NCI-H187 treated with DMSO at 0.1 percent for 48 hours (cell line): ENCODE measurements around the gene EPHA8.

Experiments
- DNase-seq: peaks from one replicate; lab custom pipeline; 2025; lab: John Stamatoyannopoulos, UW

The EPHA8 gene

GRCh38 chr1:22536506-22536905, 26.8 kb upstream of the EPHA8 start:
- DNase-seq: no peak

- no peak for DNase-seq
These were observed 25.7 kb upstream of the EPHA8 start for GRCh38 chr1:22537441-22538139.

- DNase-seq: no peak
These were observed 23.7 kb upstream of the EPHA8 start for GRCh38 chr1:22539510-22540118.

- DNase-seq: no peak
These were observed 23.0 kb upstream of the EPHA8 start for GRCh38 chr1:22540337-22540736.

DNA sequence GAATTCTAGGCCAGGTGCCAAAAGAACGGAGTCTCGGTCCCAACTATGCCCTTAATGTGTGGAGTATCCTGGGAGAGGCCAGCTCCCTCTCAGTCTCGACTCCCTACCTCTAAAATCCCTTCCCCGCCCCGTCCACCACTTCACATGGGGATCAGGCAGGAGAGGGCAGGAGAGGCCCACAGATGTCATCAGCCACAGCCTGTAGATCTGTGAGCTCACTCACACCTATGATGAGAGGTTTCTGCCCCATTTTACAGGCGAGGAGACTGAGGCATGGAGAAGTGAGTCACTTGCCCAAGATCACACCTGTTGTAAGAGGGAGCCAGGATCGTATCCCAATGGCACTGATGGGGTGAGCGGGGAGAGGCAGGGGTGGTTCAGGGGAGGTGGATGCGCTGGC, 20.4 kb upstream of the EPHA8 start:
- DNase-seq: no peak

DNA sequence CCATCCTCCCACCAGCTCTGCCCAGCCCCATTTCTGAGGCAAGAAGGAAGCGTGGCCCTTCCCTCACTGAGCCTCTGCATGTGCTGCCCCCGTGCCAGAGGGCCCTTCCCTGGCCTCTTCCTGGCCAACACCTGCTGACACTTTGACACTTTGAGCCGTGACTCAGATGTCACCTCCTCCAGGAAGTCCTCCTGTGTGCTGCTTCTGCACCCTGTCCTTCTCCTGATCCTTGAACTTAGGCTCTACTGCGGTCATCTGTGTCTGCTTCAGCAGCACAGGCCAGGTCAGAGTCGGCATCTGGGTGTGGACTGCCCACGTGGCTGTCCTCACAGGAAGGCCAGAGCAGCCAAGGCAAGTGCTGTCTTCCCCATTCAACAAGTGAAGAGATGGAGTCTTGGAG, 19.6 kb upstream of the EPHA8 start:
- DNase-seq: no peak

- no peak for DNase-seq
These were observed 18.7 kb upstream of the EPHA8 start for GRCh38 chr1:22544606-22545005.

- no peak for DNase-seq
These were observed 18.1 kb upstream of the EPHA8 start for GRCh38 chr1:22545141-22545540.

DNA sequence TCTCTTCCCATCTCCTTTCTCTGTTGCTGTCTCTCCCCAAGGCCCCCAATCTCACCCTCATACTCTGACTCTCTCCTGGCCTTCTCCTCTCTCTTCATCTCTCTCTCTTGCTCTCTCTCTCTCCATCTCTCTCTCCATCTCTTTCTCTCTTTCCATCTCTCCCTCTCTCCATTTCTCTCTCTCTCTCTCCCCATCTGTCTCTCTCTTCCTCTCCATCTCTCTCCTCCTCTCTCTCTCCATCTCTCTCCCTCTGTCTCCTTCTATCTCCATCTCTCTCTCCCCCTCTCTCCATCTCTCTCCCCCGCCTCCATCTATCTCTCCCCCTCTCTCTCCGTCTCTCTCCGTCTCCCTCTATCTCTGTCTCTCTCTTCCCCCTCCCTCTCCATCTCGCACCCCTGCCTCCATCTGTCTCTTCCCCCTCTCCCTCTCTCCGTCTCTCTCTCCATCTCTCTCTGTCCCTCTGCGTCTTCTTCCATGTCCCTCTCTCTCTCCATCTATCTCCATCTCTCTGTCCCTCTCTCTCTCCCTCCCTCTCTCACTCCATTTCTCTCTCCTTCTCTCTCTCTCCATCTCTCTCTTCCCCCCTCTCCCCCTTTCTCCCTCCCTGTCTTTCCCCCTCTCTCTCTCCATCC, 16.0 kb upstream of the EPHA8 start:
- DNase-seq: no peak

DNA sequence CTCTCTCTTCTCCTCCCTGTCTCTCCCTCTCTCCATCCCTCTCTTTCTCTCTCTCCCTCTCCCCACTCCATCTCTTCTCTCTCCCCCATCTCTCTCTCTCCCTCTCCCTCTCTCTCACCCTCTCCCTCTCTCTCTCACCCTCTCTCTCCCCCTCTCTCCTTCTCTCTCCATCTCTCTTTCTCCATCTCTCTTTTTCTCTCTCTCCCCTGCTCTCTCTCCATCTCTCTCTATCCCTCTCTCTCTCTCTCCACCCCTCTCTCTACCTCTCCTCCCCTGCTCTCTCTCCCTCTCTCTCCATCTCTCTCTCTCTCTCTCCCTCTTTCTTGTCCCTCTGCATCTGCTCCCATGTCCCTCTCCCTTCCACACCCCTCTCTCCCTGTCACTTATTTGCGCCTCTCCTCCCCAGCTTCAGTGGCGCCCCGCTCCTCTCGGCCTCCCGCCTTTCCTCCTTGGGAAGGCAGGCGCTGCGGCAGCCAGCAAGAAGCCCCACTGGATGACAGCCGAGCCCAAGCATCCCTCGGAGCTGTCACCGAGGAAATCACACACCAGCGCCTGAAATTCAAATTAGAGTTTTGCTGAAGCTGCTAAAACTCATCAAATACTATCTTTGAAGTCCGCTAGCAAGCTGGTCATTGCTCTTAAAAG, 15.3 kb upstream of the EPHA8 start:
- DNase-seq: no peak

DNA sequence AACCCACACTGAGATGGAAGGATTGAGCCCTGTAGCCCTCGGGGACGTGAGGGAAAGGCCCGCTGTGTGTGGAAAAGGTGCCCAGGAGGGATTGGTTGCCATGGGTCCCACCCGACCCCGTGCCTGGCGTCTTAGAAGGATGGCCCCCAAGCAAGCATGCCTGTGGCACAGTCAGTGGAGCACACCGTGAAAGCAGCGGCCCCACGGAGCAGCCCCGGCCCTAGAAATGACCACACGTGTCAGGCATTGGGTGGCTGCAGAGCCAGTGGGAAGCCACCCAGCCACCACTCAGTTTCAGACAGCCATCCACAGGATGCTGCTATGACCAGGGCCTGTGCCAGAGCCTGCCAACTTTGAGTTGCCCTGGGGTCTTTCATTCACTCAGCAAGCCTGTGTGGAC, 13.3 kb upstream of the EPHA8 start:
- no peak for DNase-seq

DNA sequence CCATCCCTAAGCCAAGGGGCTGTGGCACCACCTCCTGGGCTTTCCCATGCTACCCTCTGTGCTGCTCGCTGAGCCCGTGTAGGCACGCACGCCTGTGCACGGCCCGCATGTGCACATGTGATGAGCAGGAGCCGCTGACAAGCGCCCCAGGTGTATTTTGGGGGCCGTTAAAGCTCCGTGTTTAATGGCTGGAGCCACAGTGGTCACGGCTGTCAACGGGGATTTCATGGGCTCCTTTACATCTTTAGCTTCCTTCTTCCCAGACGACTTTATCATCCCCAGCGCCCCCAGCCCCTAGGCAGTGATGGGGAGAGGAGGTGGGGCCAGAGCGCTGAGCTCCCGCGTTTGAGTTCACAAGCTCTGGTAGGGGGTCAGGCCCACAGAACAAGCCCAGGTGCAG, 11.7 kb upstream of the EPHA8 start:
- DNase-seq: no peak

DNA sequence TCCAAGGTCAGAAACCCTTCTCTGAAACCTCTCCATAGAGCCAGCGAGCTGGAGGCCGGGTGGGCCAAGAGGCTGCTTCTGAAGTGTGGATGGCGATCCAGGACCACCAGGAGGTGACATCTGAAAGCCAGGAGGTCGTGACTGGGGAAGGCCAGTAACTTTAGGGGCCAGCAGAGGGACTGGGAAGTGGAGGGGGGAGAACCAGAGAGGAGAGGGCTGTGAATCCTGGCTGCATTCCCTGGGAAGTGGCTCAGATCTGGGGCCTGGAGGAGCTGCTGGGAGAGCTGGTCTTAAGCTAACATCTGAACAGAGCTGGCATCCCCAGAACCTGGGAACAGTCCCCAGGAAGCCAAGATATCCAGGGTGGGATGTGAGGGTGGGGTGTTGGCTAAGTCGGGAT, 11.3 kb upstream of the EPHA8 start:
- DNase-seq: no peak

DNA sequence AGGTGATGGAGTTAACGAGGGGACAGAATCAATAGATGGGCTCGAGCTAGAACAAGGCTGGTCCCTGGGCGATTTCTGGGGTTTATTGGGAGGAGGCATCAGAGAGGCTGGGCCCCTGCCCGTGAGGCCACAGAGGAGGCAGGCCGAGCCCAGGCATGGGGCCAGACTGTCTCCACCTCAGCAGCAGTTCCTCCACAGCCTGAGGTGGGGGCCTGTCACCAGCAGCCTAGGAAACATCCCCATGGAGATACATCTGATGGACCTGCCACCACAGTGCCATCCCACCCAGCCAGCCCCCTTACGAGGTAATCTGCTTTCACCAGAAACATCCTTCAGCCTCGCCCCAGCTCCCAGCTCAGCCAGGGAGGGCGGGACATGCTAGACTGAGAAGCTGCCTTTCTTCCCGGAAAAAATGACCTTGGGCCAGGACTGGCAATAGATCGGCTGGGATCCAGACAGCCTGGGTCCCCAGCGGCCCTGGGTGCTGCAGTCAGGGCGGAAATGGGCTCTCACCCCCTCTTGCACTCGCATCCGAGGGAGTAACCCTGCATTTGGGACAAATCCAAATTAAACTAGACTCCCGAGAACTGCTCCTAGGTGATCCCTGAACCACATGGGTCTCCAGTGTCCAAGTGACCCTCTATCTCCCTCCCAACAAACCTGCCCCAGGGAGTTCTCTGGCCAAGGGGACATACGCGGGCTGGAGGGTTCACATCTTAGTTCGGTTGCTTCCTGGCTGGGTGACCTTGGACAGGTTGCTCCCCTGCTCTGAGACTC, 10.0 kb upstream of the EPHA8 start:
- DNase-seq: no peak

DNA sequence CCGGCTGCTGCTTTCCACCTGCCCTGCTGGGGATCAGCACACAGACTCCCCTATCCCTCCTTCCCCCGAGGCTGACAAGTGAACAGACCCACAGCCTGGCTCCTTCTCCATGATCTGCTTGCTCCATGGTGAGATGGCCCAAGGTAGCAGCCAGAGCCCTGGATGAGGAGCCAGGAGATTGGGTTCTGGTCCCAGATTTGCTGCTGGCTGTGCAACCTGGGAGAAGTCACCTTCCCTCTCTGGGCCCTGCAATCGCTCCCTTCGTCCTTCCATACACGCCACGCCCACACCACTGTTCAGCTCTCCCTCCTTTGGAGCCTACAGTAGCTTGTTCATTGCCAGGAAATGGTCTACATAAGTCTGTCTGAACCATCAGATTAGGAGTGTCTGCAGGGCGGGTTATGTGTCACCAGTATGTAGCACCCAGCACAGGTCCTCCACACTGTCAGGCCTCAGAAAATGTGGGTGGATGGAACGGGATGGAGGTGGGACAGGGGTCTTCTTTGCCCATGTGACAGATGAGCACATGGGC, 9.2 kb upstream of the EPHA8 start:
- no peak for DNase-seq

GRCh38 chr1:22555371-22555656, 8.0 kb upstream of the EPHA8 start:
- DNase-seq: no peak

- DNase-seq: no peak
These were observed 6.7 kb upstream of the EPHA8 start for GRCh38 chr1:22556391-22557104.

- DNase-seq: no peak
These were observed 5.8 kb upstream of the EPHA8 start for GRCh38 chr1:22557341-22557950.

DNA sequence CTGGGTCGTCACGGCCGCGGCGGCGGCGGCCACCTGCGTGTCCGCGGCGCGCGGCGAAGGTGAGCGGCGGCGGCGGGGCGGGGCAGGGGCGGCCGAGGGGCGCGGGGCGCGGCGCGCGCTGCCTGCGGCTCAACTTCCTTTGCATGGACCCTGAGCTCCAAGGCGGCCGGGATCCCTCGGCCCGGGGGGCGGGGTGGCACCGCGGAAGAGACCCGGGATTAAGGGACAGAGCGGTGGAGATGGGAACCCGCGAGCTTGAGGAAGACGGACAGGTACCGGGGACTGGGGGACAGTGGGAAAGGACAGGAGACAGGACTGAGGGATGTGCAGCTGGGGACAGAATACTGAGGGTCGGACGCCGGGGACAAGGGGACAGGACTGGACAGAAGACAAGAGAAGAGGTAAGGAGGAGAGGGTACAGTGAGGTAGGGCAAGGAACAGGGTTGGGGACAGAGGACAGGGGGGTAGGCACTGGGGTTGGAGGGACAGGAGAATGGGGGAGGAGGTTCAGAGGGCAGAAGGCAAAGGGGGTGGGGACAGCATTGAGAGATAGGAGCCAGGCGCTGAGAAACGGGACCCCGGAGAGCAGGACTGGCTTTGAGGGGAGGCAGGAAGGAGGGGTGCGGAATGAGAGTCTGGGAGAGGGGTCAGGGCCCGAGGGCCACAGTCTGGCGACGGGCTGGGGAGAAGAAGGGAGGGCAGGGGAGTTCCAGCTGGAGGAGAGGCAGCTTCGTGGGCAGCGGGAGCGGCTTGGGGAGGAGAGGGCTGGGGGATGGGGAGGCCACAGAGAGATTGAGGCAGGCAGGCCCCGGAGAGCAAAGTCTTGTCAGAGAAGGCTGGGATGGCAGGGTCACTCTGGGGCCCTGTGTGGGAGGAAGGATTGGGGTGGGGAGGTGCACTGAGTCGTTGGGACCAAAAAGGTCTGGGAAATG, 648 bp downstream of the EPHA8 start:
- no peak for DNase-seq

DNA sequence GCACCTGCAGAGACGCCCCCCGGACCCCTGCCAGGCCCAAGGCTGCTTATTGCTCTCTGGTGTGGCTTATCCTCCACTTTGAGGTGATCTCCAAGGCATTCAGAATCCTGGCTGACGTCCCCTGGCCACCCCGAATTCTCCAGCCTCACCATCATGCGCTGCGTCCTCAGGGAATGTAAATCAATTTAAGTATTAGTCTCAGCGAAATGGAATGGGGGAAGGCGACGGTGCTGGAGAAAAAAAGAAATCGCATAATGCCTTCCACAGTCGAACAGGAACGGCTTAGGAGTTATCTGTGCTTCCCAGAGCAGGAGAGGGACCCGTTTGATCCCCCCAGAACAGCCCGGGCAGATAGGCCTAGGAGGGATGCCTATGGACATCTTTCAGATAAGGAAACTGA, 2.9 kb downstream of the EPHA8 start:
- no peak for DNase-seq
